ENCODE measurements around the gene IQCM. TPM values are rescaled to one million over a fixed set of nuclear protein-coding genes. Genes with fewer than 3 reads are reported as not detected.

Gene IQCM
- total and polyA plus RNA-seq, 7 experiments from 2014 or later, result not detected

DNA sequence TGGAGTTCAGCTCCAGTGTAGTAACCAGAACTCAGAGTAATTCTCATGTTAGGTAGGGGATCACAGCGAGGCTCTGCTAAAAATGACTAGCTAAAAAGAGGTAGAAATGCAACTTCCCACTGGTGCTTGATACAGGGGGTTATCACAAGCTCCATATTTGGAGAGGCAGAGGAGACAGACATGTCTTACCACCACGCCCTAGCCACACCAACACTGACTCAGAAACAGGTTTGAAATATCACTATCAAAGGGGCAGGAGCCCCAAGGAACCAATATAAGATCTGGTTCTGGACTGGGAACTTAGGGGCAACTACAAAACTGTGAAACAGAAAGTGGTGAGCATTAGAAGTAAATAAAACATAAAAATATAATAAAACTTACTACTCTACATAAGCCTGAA, 62.9 kb downstream of the IQCM start:
- H3K27ac Mint-ChIP-seq, result no peak overlapping the region
- no peaks in the 10 kb centered on the region for H3K4me1 ChIP-seq (ENCODE audit: control insufficient read depth in 2 of 2, insufficient read depth in 2 of 2, low read length in 2 of 2)
- intact Hi-C loops (cut with micrococcal nuclease), result no loop called here
- POLR2A ChIA-PET, result interaction anchor here (0.7 kb wide), 1 partner anchor 785 kb away, joined by 6 read pairs; no protein-coding TSS in a partner anchor
- DNase-seq (no peak), ATAC-seq (no peak)
- no peak overlapping the region for H3K4me3 Mint-ChIP-seq
- H3K9me3 ChIP-seq (ENCODE audit: control insufficient read depth in 2 of 3, low read length in 3 of 3), result no peaks in the 10 kb centered on the region
- H3K36me3 Mint-ChIP-seq, result no peaks in the 10 kb centered on the region
- no peak overlapping the region for H3K27ac ChIP-seq (ENCODE audit: low read depth, low read length)
- H3K27me3 Mint-ChIP-seq, result no peaks in the 10 kb centered on the region
- H3K9me3 Mint-ChIP-seq, result peaks cover 0 to 4% (median 0%) of the 10 kb centered on the region in 11 donors
- no peaks in the 10 kb centered on the region for H3K27me3 ChIP-seq (ENCODE audit: control insufficient read depth in 2 of 2, insufficient read depth in 2 of 2, low read length in 2 of 2)
- H3K4me1 Mint-ChIP-seq, result no peaks in the 10 kb centered on the region
- H3K36me3 ChIP-seq (ENCODE audit: control insufficient read depth in 2 of 3, insufficient read depth in 3 of 3, low read length in 3 of 3), result no peaks in the 10 kb centered on the region
- CTCF ChIA-PET, result no interaction called here
- H3K4me3 ChIP-seq (ENCODE audit: low read length), result no peak overlapping the region

DNA sequence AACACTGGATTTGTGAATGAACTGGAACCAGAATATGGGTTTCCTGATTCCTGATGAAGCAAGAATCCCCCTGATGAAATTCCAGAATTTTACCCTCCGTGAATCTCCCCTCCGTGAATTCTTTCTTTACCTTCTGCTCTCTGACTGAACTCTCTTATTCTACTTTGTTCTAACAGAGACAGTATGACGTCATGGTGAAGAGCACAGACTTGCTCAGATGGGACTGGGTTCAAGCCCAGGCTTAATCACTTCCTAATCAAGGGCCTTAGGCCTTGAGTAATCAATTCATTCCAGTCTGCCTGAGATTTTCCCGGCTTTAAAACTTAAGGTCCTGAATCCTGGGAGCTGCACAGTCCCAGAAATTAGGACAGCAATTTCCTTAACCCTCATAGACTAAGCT, 64.5 kb downstream of the IQCM start:
- Histone ChIP-seq H3K4me1 (ENCODE audit: control insufficient read depth in 2 of 2, insufficient read depth in 2 of 2, low read length in 2 of 2) (no peaks in the 10 kb centered on the region), H3K4me3 (ENCODE audit: low read length) (no peak overlapping the region), H3K27me3 (ENCODE audit: control insufficient read depth in 2 of 2, insufficient read depth in 2 of 2, low read length in 2 of 2) (no peaks in the 10 kb centered on the region), H3K9me3 (ENCODE audit: control insufficient read depth in 2 of 3, low read length in 3 of 3) (no peaks in the 10 kb centered on the region), H3K36me3 (ENCODE audit: control insufficient read depth in 2 of 3, insufficient read depth in 3 of 3, low read length in 3 of 3) (no peaks in the 10 kb centered on the region), H3K27ac (ENCODE audit: low read depth, low read length) (no peak overlapping the region)
- Mint-ChIP-seq H3K4me1 (no peaks in the 10 kb centered on the region), H3K27ac (no peak overlapping the region), H3K9me3 (peaks cover 0 to 4% (median 0%) of the 10 kb centered on the region in 11 donors), H3K36me3 (no peaks in the 10 kb centered on the region), H3K27me3 (peaks cover 0 to 4% (median 0%) of the 10 kb centered on the region in 5 donors), H3K4me3 (no peak overlapping the region)
- ChIA-PET CTCF (no interaction called here), POLR2A (no interaction called here)
- ATAC-seq, result no peak
- no peak for DNase-seq
- intact Hi-C loops (cut with micrococcal nuclease), result no loop called here

DNA sequence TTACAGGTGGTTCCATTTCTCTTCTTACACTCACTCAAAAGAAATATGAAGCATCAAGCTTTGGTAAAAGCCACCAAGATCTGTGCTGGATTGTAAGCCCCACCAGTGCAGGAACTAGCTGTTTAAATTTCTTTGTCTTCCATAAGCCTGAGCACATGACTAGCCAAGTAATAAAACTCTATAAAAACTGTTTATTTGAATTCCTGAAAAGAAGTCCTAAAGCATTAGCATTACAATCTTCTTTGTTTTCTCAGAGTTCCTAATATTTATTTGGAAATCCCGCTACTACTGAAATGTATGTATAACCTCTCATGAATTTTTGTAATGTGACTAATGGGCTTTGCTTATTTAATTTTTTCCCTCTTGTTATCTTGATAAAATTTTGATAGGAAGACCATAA, 65.9 kb downstream of the IQCM start:
- Histone ChIP-seq H3K4me3 (ENCODE audit: low read length) (no peak overlapping the region), H3K27ac (ENCODE audit: low read depth, low read length) (no peak overlapping the region), H3K27me3 (ENCODE audit: control insufficient read depth in 2 of 2, insufficient read depth in 2 of 2, low read length in 2 of 2) (no peaks in the 10 kb centered on the region), H3K4me1 (ENCODE audit: control insufficient read depth in 2 of 2, insufficient read depth in 2 of 2, low read length in 2 of 2) (no peaks in the 10 kb centered on the region), H3K9me3 (ENCODE audit: control insufficient read depth in 2 of 3, low read length in 3 of 3) (no peaks in the 10 kb centered on the region), H3K36me3 (ENCODE audit: control insufficient read depth in 2 of 3, insufficient read depth in 3 of 3, low read length in 3 of 3) (no peaks in the 10 kb centered on the region)
- ChIA-PET CTCF (no interaction called here), POLR2A (no interaction called here)
- no peak for ATAC-seq
- H3K9me3 Mint-ChIP-seq, result peaks cover 0 to 6% (median 0%) of the 10 kb centered on the region in 11 donors
- H3K27ac Mint-ChIP-seq, result no peak overlapping the region
- peaks cover 0 to 4% (median 0%) of the 10 kb centered on the region in 5 donors for H3K27me3 Mint-ChIP-seq
- H3K4me3 Mint-ChIP-seq, result no peak overlapping the region
- intact Hi-C loops (cut with micrococcal nuclease), result no loop called here
- no peaks in the 10 kb centered on the region for H3K36me3 Mint-ChIP-seq
- H3K4me1 Mint-ChIP-seq, result no peaks in the 10 kb centered on the region
- no peak for DNase-seq

DNA sequence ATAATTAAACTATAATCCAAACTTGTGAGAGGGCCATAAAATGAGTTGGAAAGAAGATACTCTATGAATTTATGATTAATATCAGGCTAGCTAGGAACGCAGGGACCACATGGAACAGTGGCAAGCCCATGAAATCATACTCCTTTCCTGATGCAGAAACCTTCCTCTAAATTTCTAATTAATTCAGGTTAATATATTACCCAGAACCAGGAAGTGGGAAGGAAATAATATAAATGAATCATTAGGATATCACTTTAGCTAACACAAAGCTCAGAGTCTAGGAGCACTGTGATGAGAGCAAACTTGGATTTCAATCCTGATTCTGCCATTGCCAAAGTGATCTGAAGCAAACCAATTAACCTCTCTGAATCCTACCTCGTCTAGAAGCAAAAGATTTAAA, 68.0 kb downstream of the IQCM start:
- intact Hi-C loops (cut with micrococcal nuclease), result no loop called here
- Histone ChIP-seq H3K4me3 (ENCODE audit: low read length) (no peak overlapping the region), H3K4me1 (ENCODE audit: control insufficient read depth in 2 of 2, insufficient read depth in 2 of 2, low read length in 2 of 2) (no peaks in the 10 kb centered on the region), H3K9me3 (ENCODE audit: control insufficient read depth in 2 of 3, low read length in 3 of 3) (no peaks in the 10 kb centered on the region), H3K36me3 (ENCODE audit: control insufficient read depth in 2 of 3, insufficient read depth in 3 of 3, low read length in 3 of 3) (no peaks in the 10 kb centered on the region), H3K27me3 (ENCODE audit: control insufficient read depth in 2 of 2, insufficient read depth in 2 of 2, low read length in 2 of 2) (no peaks in the 10 kb centered on the region), H3K27ac (ENCODE audit: low read depth, low read length) (no peak overlapping the region)
- Mint-ChIP-seq H3K27ac (no peak overlapping the region), H3K9me3 (peaks cover 0 to 6% (median 0%) of the 10 kb centered on the region in 11 donors), H3K27me3 (peaks cover 0 to 4% (median 0%) of the 10 kb centered on the region in 5 donors), H3K36me3 (no peaks in the 10 kb centered on the region), H3K4me3 (no peak overlapping the region), H3K4me1 (no peaks in the 10 kb centered on the region)
- ATAC-seq (no peak), DNase-seq (no peak)
- ChIA-PET CTCF (no interaction called here), POLR2A (no interaction called here)

DNA sequence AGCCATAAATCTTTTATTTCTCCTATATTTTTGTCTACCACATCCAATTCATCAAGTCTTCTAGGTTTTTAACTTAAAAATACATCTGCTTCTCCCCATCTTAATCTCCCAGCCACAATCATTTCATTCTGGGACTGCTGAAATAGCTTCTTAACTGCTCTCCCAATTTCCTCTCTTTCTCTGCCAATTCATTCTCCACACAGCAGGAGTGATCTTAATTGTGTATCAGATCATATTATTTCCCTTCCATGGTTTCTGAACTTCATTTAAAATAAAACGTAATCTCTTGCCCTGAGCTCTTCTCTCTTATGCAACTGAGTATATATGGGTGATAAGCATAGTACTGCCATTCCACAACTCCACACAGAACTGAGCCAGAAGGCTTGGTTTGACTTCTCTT, 69.4 kb downstream of the IQCM start:
- Histone ChIP-seq H3K9me3 (ENCODE audit: control insufficient read depth in 2 of 3, low read length in 3 of 3) (no peaks in the 10 kb centered on the region), H3K4me1 (ENCODE audit: control insufficient read depth in 2 of 2, insufficient read depth in 2 of 2, low read length in 2 of 2) (no peaks in the 10 kb centered on the region), H3K4me3 (ENCODE audit: low read length) (no peak overlapping the region), H3K36me3 (ENCODE audit: control insufficient read depth in 2 of 3, insufficient read depth in 3 of 3, low read length in 3 of 3) (no peaks in the 10 kb centered on the region), H3K27me3 (ENCODE audit: control insufficient read depth in 2 of 2, insufficient read depth in 2 of 2, low read length in 2 of 2) (no peaks in the 10 kb centered on the region), H3K27ac (ENCODE audit: low read depth, low read length) (no peak overlapping the region)
- no peak for ATAC-seq
- H3K4me1 Mint-ChIP-seq, result no peaks in the 10 kb centered on the region
- no peaks in the 10 kb centered on the region for H3K36me3 Mint-ChIP-seq
- ChIA-PET CTCF (no interaction called here), POLR2A (no interaction called here)
- no peak for DNase-seq
- H3K4me3 Mint-ChIP-seq, result no peak overlapping the region
- no peak overlapping the region for H3K27ac Mint-ChIP-seq
- intact Hi-C loops (cut with micrococcal nuclease), result no loop called here
- H3K9me3 Mint-ChIP-seq, result peaks cover 0 to 6% (median 0%) of the 10 kb centered on the region in 11 donors
- peaks cover 0 to 4% (median 0%) of the 10 kb centered on the region in 5 donors for H3K27me3 Mint-ChIP-seq

DNA sequence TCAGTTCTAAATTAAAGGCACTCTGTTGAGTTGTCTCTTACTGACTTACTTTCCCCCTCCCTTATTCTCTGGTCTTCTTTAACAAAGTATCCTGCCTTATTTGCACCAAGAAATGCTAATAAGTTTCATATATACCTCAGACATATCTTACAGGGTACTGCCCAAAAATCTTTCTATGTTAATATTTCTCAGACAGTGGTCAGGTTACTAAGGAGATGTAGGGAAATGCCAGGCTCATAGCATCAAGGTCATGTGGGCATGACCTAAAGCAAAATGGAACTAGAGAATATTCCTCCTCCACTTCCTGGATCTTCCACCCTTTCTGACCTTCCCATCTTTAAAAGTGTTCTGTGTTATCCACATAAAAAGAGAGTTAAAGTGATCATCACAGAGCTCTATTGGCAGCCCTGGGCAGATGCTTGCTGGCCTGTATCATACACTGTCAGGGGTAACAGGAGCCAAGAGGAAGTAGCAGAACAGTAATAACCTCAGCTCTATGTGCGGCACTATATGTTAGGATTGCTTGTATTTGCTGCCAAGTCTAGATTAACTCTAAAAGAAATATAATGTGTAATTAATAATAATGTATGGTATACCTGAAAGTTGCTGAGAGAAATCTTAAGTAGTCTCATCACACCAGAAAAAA, 74.3 kb downstream of the IQCM start:
- Histone ChIP-seq H3K4me3 (ENCODE audit: low read length) (no peak overlapping the region), H3K36me3 (ENCODE audit: control insufficient read depth in 2 of 3, insufficient read depth in 3 of 3, low read length in 3 of 3) (no peaks in the 10 kb centered on the region), H3K27ac (ENCODE audit: low read depth, low read length) (no peak overlapping the region), H3K27me3 (ENCODE audit: control insufficient read depth in 2 of 2, insufficient read depth in 2 of 2, low read length in 2 of 2) (no peaks in the 10 kb centered on the region), H3K9me3 (ENCODE audit: control insufficient read depth in 2 of 3, low read length in 3 of 3) (no peaks in the 10 kb centered on the region), H3K4me1 (ENCODE audit: control insufficient read depth in 2 of 2, insufficient read depth in 2 of 2, low read length in 2 of 2) (no peaks in the 10 kb centered on the region)
- H3K9me3 Mint-ChIP-seq, result peaks cover 0 to 7% (median 0%) of the 10 kb centered on the region in 11 donors
- H3K4me1 Mint-ChIP-seq, result no peaks in the 10 kb centered on the region
- intact Hi-C loops (cut with micrococcal nuclease), result no loop called here
- H3K4me3 Mint-ChIP-seq, result no peak overlapping the region
- DNase-seq (no peak), ATAC-seq (no peak)
- H3K36me3 Mint-ChIP-seq, result no peaks in the 10 kb centered on the region
- H3K27ac Mint-ChIP-seq, result no peak overlapping the region
- H3K27me3 Mint-ChIP-seq, result peaks cover 0 to 4% (median 0%) of the 10 kb centered on the region in 5 donors
- POLR2A ChIA-PET, result no interaction called here
- CTCF ChIA-PET, result no interaction called here

DNA sequence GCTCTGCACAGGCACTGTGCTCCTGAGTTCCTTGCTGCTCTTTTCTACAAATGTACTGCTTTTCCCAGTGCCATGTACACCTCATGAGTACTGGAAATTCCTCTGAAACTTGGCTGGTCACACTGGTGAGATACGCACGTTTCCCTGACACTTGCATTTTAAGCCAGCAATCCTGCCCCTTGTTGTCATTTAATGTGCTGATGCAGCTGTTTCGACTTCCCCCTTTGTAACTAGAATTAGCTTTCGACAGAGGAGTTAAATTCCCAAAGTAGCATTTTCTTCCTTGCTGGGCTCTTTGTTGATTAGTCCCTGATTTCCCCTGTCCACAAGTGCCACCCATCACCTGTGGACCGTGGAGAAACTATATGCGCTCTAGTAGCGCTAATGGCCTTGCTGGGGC, 77.5 kb downstream of the IQCM start:
- Histone ChIP-seq H3K27me3 (ENCODE audit: control insufficient read depth in 2 of 2, insufficient read depth in 2 of 2, low read length in 2 of 2) (no peaks in the 10 kb centered on the region), H3K4me3 (ENCODE audit: low read length) (no peak overlapping the region), H3K36me3 (ENCODE audit: control insufficient read depth in 2 of 3, insufficient read depth in 3 of 3, low read length in 3 of 3) (no peaks in the 10 kb centered on the region), H3K4me1 (ENCODE audit: control insufficient read depth in 2 of 2, insufficient read depth in 2 of 2, low read length in 2 of 2) (no peaks in the 10 kb centered on the region), H3K9me3 (ENCODE audit: control insufficient read depth in 2 of 3, low read length in 3 of 3) (no peaks in the 10 kb centered on the region), H3K27ac (ENCODE audit: low read depth, low read length) (no peak overlapping the region)
- DNase-seq (no peak), ATAC-seq (no peak)
- H3K36me3 Mint-ChIP-seq, result no peaks in the 10 kb centered on the region
- no peak overlapping the region for H3K27ac Mint-ChIP-seq
- intact Hi-C loops (cut with micrococcal nuclease), result no loop called here
- CTCF ChIA-PET, result no interaction called here
- POLR2A ChIA-PET, result no interaction called here
- H3K9me3 Mint-ChIP-seq, result peaks cover 0 to 7% (median 0%) of the 10 kb centered on the region in 11 donors
- H3K4me3 Mint-ChIP-seq, result no peak overlapping the region
- peaks cover 0 to 4% (median 0%) of the 10 kb centered on the region in 5 donors for H3K27me3 Mint-ChIP-seq
- H3K4me1 Mint-ChIP-seq, result no peaks in the 10 kb centered on the region

All from naive thymus-derived CD4-positive, alpha-beta T cell (primary cell).